Thyroid gland (tissue), 4 donors: ENCODE data around the gene PLXDC2. TPM values are rescaled to one million over a fixed set of nuclear protein-coding genes. Genes with fewer than 3 reads are reported as not detected.

Source experiments
- DNase-seq, 2 donors: peaks; one replicate each; pipeline ENCODE4 v3.0.0-alpha.2; 2019
- H3K27ac ChIP-seq, 3 donors: fragments of 200-600 bp; sonication (generic); 1 replicate in 2 of 3; 2 replicates in 1 of 3; pipeline ENCODE4 v1.5.1; 2016 to 2019; ENCODE audit warnings: mild to moderate bottlenecking in 1 of 3, moderate library complexity in 1 of 3
- H3K27me3 ChIP-seq: fragments of 200-600 bp; sonication (generic); one replicate; pipeline ENCODE4 v1.5.1; 2019
- H3K36me3 ChIP-seq, 2 donors: fragments of 200-600 bp; sonication (generic); one replicate each; pipeline ENCODE4 v1.5.1; 2016 to 2019
- H3K4me1 ChIP-seq, 2 donors: fragments of 200-600 bp; sonication (generic); one replicate each; pipeline ENCODE4 v1.5.1; 2017 to 2019
- H3K4me3 ChIP-seq, 3 donors: fragments of 200-600 bp; sonication (generic); replicated peaks in 1 of 3; 1 replicate in 2 of 3; 2 replicates in 1 of 3; pipeline ENCODE4 v1.5.1; 2016; ENCODE audit warnings: mild to moderate bottlenecking in 1 of 3
- H3K9me3 ChIP-seq: fragments of 200-600 bp; sonication (generic); one replicate; pipeline ENCODE4 v1.5.1; 2017
- POLR2A ChIP-seq, 2 donors: fragments of 450-650 bp; IDR thresholded peaks; one replicate each; pipeline ENCODE4 v1.6.1; 2017; ENCODE audit warnings: antibody characterized with exemption in 2 of 2, mild to moderate bottlenecking in 2 of 2, moderate library complexity in 1 of 2
- WGBS, 2 donors: methylation state at CpG; one replicate each; pipeline ENCODE4 v1.1.5; 2017; 5-methylcytosine and 5-hydroxymethylcytosine counted together
- intact Hi-C: fragments of 100-400 bp; cut with DNase I; formaldehyde crosslinking; loops from one replicate; pipeline ENCODE4 v1.15.1; 2023
- total RNA-seq, 4 donors: library from RNA; depleted of rRNA; stranded (reverse); fragments of >200 nt; gene quantifications; one replicate each; pipeline ENCODE4 v1.2.3, GENCODE V29; 2016
- TF ChIP-seq, protein P1 (sequence below), 6 experiments: fragments of 200-600 bp in 3 of 6; fragments of 450-650 bp in 3 of 6; sonication (generic) in 3 of 6; IDR thresholded peaks; one replicate each; pipeline ENCODE4 v1.5.1; 2016 to 2019; ENCODE audit warnings: antibody characterized with exemption in 6 of 6, mild to moderate bottlenecking in 2 of 6, inconsistent platforms in 1 of 6, moderate library complexity in 1 of 6

PLXDC2 gene
- total RNA-seq, 4 donors from 2014 or later, result 44.6 to 91.0 (median 47.6) TPM

DNA sequence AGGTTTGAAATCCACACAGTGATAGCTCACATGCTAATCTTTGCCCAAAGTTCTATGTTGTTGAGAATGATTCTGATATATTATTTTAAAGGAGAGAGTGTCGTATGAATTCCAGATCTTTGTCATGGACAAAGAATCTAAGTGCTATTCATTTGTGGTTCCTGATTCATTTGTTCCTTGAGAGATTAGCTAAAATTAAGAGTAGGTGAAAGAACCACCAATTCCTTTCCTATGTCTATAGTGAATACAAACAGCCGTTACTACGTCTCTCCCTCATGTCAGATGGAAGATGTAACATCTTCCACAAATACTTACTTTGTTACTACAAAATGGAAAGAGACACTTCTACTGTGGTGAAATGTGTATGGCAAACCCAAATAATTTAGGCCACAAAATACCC lies 3.3 kb upstream of the PLXDC2 start:
- Histone ChIP-seq H3K27me3 (no peaks in the 10 kb centered on the region), H3K27ac (no peak overlapping the region), H3K9me3 (no peaks in the 10 kb centered on the region), H3K4me1 (no peaks in the 10 kb centered on the region), H3K4me3 (no peak overlapping the region), H3K36me3 (no peaks in the 10 kb centered on the region)
- TF ChIP-seq, protein P1, sequence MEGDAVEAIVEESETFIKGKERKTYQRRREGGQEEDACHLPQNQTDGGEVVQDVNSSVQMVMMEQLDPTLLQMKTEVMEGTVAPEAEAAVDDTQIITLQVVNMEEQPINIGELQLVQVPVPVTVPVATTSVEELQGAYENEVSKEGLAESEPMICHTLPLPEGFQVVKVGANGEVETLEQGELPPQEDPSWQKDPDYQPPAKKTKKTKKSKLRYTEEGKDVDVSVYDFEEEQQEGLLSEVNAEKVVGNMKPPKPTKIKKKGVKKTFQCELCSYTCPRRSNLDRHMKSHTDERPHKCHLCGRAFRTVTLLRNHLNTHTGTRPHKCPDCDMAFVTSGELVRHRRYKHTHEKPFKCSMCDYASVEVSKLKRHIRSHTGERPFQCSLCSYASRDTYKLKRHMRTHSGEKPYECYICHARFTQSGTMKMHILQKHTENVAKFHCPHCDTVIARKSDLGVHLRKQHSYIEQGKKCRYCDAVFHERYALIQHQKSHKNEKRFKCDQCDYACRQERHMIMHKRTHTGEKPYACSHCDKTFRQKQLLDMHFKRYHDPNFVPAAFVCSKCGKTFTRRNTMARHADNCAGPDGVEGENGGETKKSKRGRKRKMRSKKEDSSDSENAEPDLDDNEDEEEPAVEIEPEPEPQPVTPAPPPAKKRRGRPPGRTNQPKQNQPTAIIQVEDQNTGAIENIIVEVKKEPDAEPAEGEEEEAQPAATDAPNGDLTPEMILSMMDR (IDR thresholded peaks at IDR 0.05), result no peak
- no peak for TF ChIP-seq POLR2A (IDR thresholded peaks at IDR 0.05)
- intact Hi-C loops, result no loop called here
- WGBS, 2 donors, result 91 to 95% methylated on average over 3 of the region's 3 CpGs
- no peak for DNase-seq

DNA sequence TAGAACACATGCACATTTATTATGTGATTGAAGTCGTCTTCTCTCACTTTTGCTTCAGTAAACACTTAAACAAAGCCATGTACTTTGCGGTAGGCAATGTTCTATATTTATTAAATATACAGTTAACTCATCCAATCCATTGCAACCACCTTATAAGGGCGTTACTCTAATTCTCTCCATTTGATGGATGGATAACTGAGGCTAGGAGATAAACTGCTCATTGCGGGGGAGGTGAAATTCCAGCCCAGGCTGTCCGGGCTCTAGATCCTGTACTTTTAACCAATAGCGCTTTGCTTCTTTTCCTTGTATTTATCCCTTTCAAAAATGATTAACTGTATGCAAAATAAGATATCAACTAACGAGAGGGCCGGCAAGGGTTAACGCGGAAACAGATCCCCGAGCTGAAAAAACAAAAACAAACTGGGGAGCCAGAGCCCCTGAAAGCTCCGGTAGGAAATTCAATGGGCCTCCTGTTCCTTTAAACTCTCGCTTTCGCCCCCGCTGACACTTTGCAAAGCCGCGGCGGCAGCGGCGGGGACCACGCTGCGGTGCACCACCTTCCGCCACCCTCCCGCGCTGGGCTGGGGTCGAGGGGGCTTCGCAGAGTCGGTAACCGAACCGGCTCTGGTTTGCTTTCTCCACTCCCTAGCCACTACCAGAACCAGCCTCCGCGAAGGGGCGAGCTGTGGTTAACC lies 1.0 kb upstream of the PLXDC2 start:
- no peak for TF ChIP-seq POLR2A (IDR thresholded peaks at IDR 0.05)
- TF ChIP-seq, protein P1 (IDR thresholded peaks at IDR 0.05), result no peak
- Histone ChIP-seq H3K36me3 (no peaks in the 10 kb centered on the region), H3K9me3 (no peaks in the 10 kb centered on the region), H3K4me3 (peak overlapping the region; percentile 56 to 90 (median 80)), H3K27ac (peak overlapping the region; percentile 86 to 90 (median 87)), H3K4me1 (peaks cover 0 to 7% of the 10 kb centered on the region in 2 donors), H3K27me3 (no peaks in the 10 kb centered on the region)
- intact Hi-C loops, result no loop called here
- DNase-seq, result peak; percentile 38 to 42
- 2 to 4% methylated on average over 15 to 28 of the region's 33 CpGs for WGBS, 2 donors

DNA sequence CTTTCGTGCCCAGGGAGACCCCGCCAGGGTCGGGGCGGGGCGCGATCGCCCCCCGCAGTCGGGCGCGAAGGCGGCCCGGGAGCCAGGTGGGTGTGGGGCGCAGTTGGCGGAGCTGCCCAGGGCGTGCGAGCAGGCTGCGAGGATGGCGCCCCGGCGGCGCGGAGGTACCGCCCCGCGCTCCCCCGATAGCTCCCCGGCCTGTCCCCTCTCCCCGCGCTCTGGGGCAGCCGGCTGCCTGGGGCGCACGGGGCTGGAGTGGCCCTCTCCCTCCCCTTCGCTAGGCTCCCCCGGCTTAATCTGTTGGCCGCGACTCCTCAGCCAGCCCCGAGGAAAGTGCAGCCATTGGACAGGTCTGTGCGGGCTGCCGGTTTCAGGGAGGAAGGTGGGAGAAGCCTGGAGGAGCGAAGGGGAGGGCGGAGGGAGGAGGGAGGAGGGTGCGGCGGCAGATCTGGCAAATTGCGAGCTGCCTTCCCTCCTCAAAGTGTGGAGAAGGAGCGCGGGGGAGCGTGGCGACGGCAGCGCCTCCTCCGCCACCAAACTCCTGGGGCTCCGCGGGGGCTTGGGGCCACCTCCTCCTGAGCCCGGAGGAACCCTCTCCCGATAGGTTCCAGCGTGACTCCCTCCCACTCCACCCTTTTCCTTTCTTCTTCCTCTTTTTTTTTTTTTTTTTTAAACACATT lies 361 bp upstream of the PLXDC2 start:
- no peaks in the 10 kb centered on the region for H3K27me3 ChIP-seq
- intact Hi-C loops, result no loop called here
- WGBS, 2 donors, result 1 to 2% methylated on average over 23 to 24 of the region's 57 CpGs

DNA sequence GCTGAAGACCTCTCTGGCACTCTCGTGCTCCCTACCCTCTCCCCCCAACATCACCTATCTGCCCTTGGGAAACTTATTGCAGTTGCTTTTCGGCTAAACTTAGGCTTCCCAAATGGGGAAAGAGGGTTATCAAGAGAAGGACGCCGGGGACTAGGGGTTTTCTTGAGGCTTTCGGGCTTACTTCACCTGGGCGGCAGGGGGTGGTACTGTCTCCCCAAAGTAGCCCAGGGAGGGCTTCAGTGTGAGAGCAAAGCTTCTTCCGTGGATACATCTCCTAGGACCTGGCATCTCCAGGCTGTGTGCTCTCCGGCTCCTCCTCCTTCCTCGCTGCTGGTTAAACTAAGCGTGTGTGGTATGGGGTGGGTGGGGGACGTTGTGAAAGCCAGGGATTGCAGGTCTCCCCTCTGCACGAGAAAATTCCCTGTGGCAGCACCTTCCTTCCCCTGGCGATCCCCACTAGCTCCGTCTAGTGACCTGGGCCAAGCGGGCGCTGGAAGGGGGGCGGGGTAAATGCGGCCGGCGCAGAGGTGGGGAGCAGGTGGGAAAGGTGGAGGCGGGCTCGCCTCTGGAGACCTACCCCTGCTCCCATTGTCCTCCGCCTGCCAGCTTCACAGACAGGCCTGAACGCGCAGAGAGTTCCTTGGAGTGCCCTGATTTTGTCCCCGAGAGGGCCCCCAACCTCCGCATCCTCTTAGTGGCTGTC lies 1.1 kb downstream of the PLXDC2 start:
- intact Hi-C loops, result no loop called here
- no peaks in the 10 kb centered on the region for H3K9me3 ChIP-seq
- DNase-seq, result peak; percentile 60 to 62
- H3K27ac ChIP-seq, result peak overlapping the region; percentile 86 to 90 (median 87)
- no peaks in the 10 kb centered on the region for H3K27me3 ChIP-seq
- peak in 1 of 2 donors; percentile 17 for TF ChIP-seq POLR2A (IDR thresholded peaks at IDR 0.05)
- TF ChIP-seq, protein P1 (IDR thresholded peaks at IDR 0.05), result peak in 2 of 6 experiments; percentile 3 to 18
- peaks cover 0 to 7% of the 10 kb centered on the region in 2 donors for H3K4me1 ChIP-seq
- peak overlapping the region; percentile 41 to 90 (median 80) for H3K4me3 ChIP-seq
- WGBS, 2 donors, result 0 to 1% methylated on average over 13 to 14 of the region's 27 CpGs
- H3K36me3 ChIP-seq, result no peaks in the 10 kb centered on the region

More for the DNA sequence above, 361 bp upstream of the PLXDC2 start:
- TF ChIP-seq POLR2A (IDR thresholded peaks at IDR 0.05), result peak in 1 of 2 donors; percentile 67
- TF ChIP-seq, protein P1 (IDR thresholded peaks at IDR 0.05), result no peak
- Histone ChIP-seq H3K4me3 (peak overlapping the region; percentile 56 to 90 (median 80)), H3K27ac (peak overlapping the region; percentile 86 to 90 (median 87)), H3K4me1 (peaks cover 0 to 7% of the 10 kb centered on the region in 2 donors), H3K36me3 (no peaks in the 10 kb centered on the region), H3K9me3 (no peaks in the 10 kb centered on the region)
- DNase-seq, result peak; percentile 90 to 91
